ENCODE data around the gene MRPL38.
A peak's percentile ranks its signal among the peaks of the same experiment; 100 is the strongest.

Gene MRPL38

GRCh38 chr17:75906143-75906884 lies 1.6 kb upstream of the MRPL38 start:
- Histone ChIP-seq H3K4me1 (ENCODE audit: control insufficient read depth, insufficient read depth, low read length) (peaks cover 7% of the 10 kb centered on the region), H3K36me3 (ENCODE audit: control insufficient read depth in 2 of 2, insufficient read depth in 2 of 2, low read length in 2 of 2) (peaks cover 3 to 8% of the 10 kb centered on the region in 2 donors), H3K27ac (ENCODE audit: low read length) (no peak overlapping the region), H3K4me3 (ENCODE audit: low read length in 2 of 2) (no peak overlapping the region), H3K9ac (ENCODE audit: low read length in 2 of 2) (peak overlapping the region in 1 of 2 donors; percentile 31), H3K27me3 (ENCODE audit: control insufficient read depth in 1 of 2, insufficient read depth in 2 of 2, low read length in 2 of 2) (no peaks in the 10 kb centered on the region), H3K9me3 (ENCODE audit: control insufficient read depth in 2 of 2, low read length in 2 of 2) (no peaks in the 10 kb centered on the region)

DNA sequence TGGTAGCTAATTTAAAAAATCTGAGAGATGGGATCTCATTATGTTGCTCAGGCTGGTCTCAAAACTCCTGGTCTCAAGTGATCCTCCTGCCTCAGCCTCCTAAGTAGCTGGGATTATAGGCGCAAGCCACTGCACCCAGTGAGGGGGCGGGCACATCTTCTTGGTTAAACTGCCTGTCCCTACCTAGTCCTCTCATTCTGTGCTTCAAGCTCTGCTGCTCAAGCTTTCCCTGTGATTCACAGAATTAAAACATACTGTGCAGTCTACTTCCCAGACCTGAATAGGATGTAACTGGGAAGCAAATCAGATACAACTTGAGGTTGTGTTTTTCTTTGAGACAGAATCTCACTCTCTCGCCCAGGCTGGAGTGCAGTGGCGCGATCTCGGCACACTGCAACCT lies 2.3 kb downstream of the MRPL38 start:
- Histone ChIP-seq H3K4me3 (ENCODE audit: low read length in 2 of 2) (no peak overlapping the region), H3K4me1 (ENCODE audit: control insufficient read depth, insufficient read depth, low read length) (peaks cover 11% of the 10 kb centered on the region), H3K9me3 (ENCODE audit: control insufficient read depth in 2 of 2, low read length in 2 of 2) (no peaks in the 10 kb centered on the region), H3K27ac (ENCODE audit: low read length) (no peak overlapping the region), H3K36me3 (ENCODE audit: control insufficient read depth in 2 of 2, insufficient read depth in 2 of 2, low read length in 2 of 2) (peaks cover 16 to 29% of the 10 kb centered on the region in 2 donors), H3K9ac (ENCODE audit: low read length in 2 of 2) (no peak overlapping the region), H3K27me3 (ENCODE audit: control insufficient read depth in 1 of 2, insufficient read depth in 2 of 2, low read length in 2 of 2) (no peaks in the 10 kb centered on the region)

DNA sequence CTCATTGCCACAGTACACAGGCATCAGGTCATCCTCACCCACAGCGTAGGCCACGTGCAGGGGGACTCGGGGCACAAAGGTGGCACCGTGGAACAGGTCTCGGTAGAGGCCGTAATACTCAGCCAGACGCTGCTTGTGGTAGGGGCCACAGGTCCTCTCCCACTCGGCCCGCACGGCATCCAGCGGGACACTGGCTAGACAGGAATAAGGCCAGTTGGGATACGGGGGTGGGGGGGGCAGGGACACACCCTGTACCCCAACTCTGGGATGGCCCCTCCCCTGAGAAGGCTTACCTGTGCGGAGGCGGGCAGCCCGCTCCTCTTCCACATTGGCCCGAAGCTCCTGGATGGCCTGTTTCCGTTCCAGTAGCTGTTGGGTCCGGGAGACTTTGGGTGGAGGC lies 3.0 kb downstream of the MRPL38 start:
- Histone ChIP-seq H3K27ac (ENCODE audit: low read length) (no peak overlapping the region), H3K36me3 (ENCODE audit: control insufficient read depth in 2 of 2, insufficient read depth in 2 of 2, low read length in 2 of 2) (peaks cover 16 to 29% of the 10 kb centered on the region in 2 donors), H3K9me3 (ENCODE audit: control insufficient read depth in 2 of 2, low read length in 2 of 2) (no peaks in the 10 kb centered on the region), H3K4me1 (ENCODE audit: control insufficient read depth, insufficient read depth, low read length) (peaks cover 17% of the 10 kb centered on the region), H3K27me3 (ENCODE audit: control insufficient read depth in 1 of 2, insufficient read depth in 2 of 2, low read length in 2 of 2) (no peaks in the 10 kb centered on the region), H3K9ac (ENCODE audit: low read length in 2 of 2) (no peak overlapping the region), H3K4me3 (ENCODE audit: low read length in 2 of 2) (no peak overlapping the region)

- H3K27ac ChIP-seq (ENCODE audit: low read length), result no peak overlapping the region
- H3K36me3 ChIP-seq (ENCODE audit: control insufficient read depth in 2 of 2, insufficient read depth in 2 of 2, low read length in 2 of 2), result peaks cover 16 to 29% of the 10 kb centered on the region in 2 donors
- peaks cover 19% of the 10 kb centered on the region for H3K4me1 ChIP-seq (ENCODE audit: control insufficient read depth, insufficient read depth, low read length)
- no peak overlapping the region for H3K9ac ChIP-seq (ENCODE audit: low read length in 2 of 2)
- H3K9me3 ChIP-seq (ENCODE audit: control insufficient read depth in 2 of 2, low read length in 2 of 2), result no peaks in the 10 kb centered on the region
- no peak overlapping the region for H3K4me3 ChIP-seq (ENCODE audit: low read length in 2 of 2)
- H3K27me3 ChIP-seq (ENCODE audit: control insufficient read depth in 1 of 2, insufficient read depth in 2 of 2, low read length in 2 of 2), result no peaks in the 10 kb centered on the region
Observed at GRCh38 chr17:75900691-75901533, 3.8 kb downstream of the MRPL38 start.

- peaks cover 27% of the 10 kb centered on the region for H3K4me1 ChIP-seq (ENCODE audit: control insufficient read depth, insufficient read depth, low read length)
- peaks cover 16 to 29% of the 10 kb centered on the region in 2 donors for H3K36me3 ChIP-seq (ENCODE audit: control insufficient read depth in 2 of 2, insufficient read depth in 2 of 2, low read length in 2 of 2)
- H3K4me3 ChIP-seq (ENCODE audit: low read length in 2 of 2), result no peak overlapping the region
- H3K27me3 ChIP-seq (ENCODE audit: control insufficient read depth in 1 of 2, insufficient read depth in 2 of 2, low read length in 2 of 2), result no peaks in the 10 kb centered on the region
- no peak overlapping the region for H3K9ac ChIP-seq (ENCODE audit: low read length in 2 of 2)
- no peaks in the 10 kb centered on the region for H3K9me3 ChIP-seq (ENCODE audit: control insufficient read depth in 2 of 2, low read length in 2 of 2)
- no peak overlapping the region for H3K27ac ChIP-seq (ENCODE audit: low read length)
Observed at GRCh38 chr17:75899767-75900468, 4.8 kb downstream of the MRPL38 start.

DNA sequence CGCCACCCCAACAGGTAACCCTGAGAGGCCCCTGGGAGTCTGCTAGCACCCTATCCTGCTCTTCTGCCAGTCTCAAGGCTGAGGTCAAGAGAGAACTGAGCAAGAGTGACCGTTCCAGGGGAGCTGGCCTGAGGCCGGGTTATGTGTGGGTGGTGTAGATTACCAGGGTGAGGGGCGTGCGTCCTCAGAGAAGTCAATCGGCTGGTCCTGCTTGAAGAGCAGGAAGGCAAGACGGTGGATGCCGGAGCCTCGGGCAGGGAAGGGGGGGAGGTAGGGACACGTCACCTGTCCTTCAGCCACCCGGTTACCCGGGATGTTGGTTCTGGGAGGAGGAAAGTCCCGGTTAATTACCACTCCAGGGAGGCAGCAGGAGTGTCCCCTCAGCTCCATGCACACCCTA lies 5.3 kb downstream of the MRPL38 start:
- Histone ChIP-seq H3K9ac (ENCODE audit: low read length in 2 of 2) (no peak overlapping the region), H3K27me3 (ENCODE audit: control insufficient read depth in 1 of 2, insufficient read depth in 2 of 2, low read length in 2 of 2) (no peaks in the 10 kb centered on the region), H3K9me3 (ENCODE audit: control insufficient read depth in 2 of 2, low read length in 2 of 2) (no peaks in the 10 kb centered on the region), H3K27ac (ENCODE audit: low read length) (no peak overlapping the region), H3K4me1 (ENCODE audit: control insufficient read depth, insufficient read depth, low read length) (peaks cover 32% of the 10 kb centered on the region), H3K36me3 (ENCODE audit: control insufficient read depth in 2 of 2, insufficient read depth in 2 of 2, low read length in 2 of 2) (peaks cover 16 to 29% of the 10 kb centered on the region in 2 donors), H3K4me3 (ENCODE audit: low read length in 2 of 2) (no peak overlapping the region)

GRCh38 chr17:75898791-75899190 lies 5.9 kb downstream of the MRPL38 start:
- Histone ChIP-seq H3K36me3 (ENCODE audit: control insufficient read depth in 2 of 2, insufficient read depth in 2 of 2, low read length in 2 of 2) (peaks cover 16 to 29% of the 10 kb centered on the region in 2 donors), H3K9me3 (ENCODE audit: control insufficient read depth in 2 of 2, low read length in 2 of 2) (no peaks in the 10 kb centered on the region), H3K4me3 (ENCODE audit: low read length in 2 of 2) (no peak overlapping the region), H3K27ac (ENCODE audit: low read length) (no peak overlapping the region), H3K9ac (ENCODE audit: low read length in 2 of 2) (no peak overlapping the region), H3K27me3 (ENCODE audit: control insufficient read depth in 1 of 2, insufficient read depth in 2 of 2, low read length in 2 of 2) (no peaks in the 10 kb centered on the region), H3K4me1 (ENCODE audit: control insufficient read depth, insufficient read depth, low read length) (peaks cover 34% of the 10 kb centered on the region)

- Histone ChIP-seq H3K36me3 (ENCODE audit: control insufficient read depth in 2 of 2, insufficient read depth in 2 of 2, low read length in 2 of 2) (peaks cover 16 to 29% of the 10 kb centered on the region in 2 donors), H3K9ac (ENCODE audit: low read length in 2 of 2) (no peak overlapping the region), H3K27ac (ENCODE audit: low read length) (no peak overlapping the region), H3K4me3 (ENCODE audit: low read length in 2 of 2) (no peak overlapping the region), H3K27me3 (ENCODE audit: control insufficient read depth in 1 of 2, insufficient read depth in 2 of 2, low read length in 2 of 2) (no peaks in the 10 kb centered on the region), H3K9me3 (ENCODE audit: control insufficient read depth in 2 of 2, low read length in 2 of 2) (no peaks in the 10 kb centered on the region), H3K4me1 (ENCODE audit: control insufficient read depth, insufficient read depth, low read length) (peaks cover 34% of the 10 kb centered on the region)
Observed at GRCh38 chr17:75898065-75898464, 6.6 kb downstream of the MRPL38 start.

GRCh38 chr17:75897160-75898019 lies 7.3 kb downstream of the MRPL38 start:
- H3K9ac ChIP-seq (ENCODE audit: low read length in 2 of 2), result peak overlapping the region in 1 of 2 donors; percentile 61
- peaks cover 16 to 28% of the 10 kb centered on the region in 2 donors for H3K36me3 ChIP-seq (ENCODE audit: control insufficient read depth in 2 of 2, insufficient read depth in 2 of 2, low read length in 2 of 2)
- no peaks in the 10 kb centered on the region for H3K9me3 ChIP-seq (ENCODE audit: control insufficient read depth in 2 of 2, low read length in 2 of 2)
- peaks cover 38% of the 10 kb centered on the region for H3K4me1 ChIP-seq (ENCODE audit: control insufficient read depth, insufficient read depth, low read length)
- peak overlapping the region; percentile 86 for H3K27ac ChIP-seq (ENCODE audit: low read length)
- peak overlapping the region; percentile 43 to 86 for H3K4me3 ChIP-seq (ENCODE audit: low read length in 2 of 2)
- no peaks in the 10 kb centered on the region for H3K27me3 ChIP-seq (ENCODE audit: control insufficient read depth in 1 of 2, insufficient read depth in 2 of 2, low read length in 2 of 2)

Measured in stomach smooth muscle (tissue), 2 donors.